HepG2 (cell line): ENCODE results near the gene ELL. TPM values are rescaled to one million over a fixed set of nuclear protein-coding genes. Genes with fewer than 3 reads are reported as not detected.

Source experiments
- AHR ChIP-seq: IDR thresholded peaks from 2 replicates; pipeline ENCODE4 v1.6.1; 2018; ENCODE audit warnings: missing genetic modification reagents, missing compliant biosample characterization
- FOXK1 ChIP-seq: sonication (generic); formaldehyde crosslinking; IDR thresholded peaks from 2 replicates; pipeline ENCODE4 v1.4.0; 2020; ENCODE audit warnings: low read depth, missing genetic modification reagents, borderline replicate concordance
- FOXO1 ChIP-seq: sonication (generic); formaldehyde crosslinking; IDR thresholded peaks from 2 replicates; pipeline ENCODE4 v1.4.0; 2020; ENCODE audit warnings: missing genetic modification reagents
- HMGXB4 ChIP-seq, 2 experiments: sonication (generic) in 1 of 2; formaldehyde crosslinking in 1 of 2; IDR thresholded peaks; 2 replicates each; pipeline versions ENCODE4 v1.4.0 to v1.6.1; 2018 to 2020; ENCODE audit warnings: missing genetic modification reagents in 2 of 2, borderline replicate concordance in 1 of 2, low read depth in 1 of 2, mild to moderate bottlenecking in 1 of 2, missing biosample characterization in 1 of 2
- IKZF4 ChIP-seq: sonication (generic); formaldehyde crosslinking; IDR thresholded peaks from 2 replicates; pipeline ENCODE4 v1.5.1; 2020; ENCODE audit warnings: borderline replicate concordance, mild to moderate bottlenecking, low read depth, missing genetic modification reagents; ENCODE audit errors: not compliant biosample characterization
- NBN ChIP-seq: fragments of 450-650 bp; conservative IDR thresholded peaks from 2 replicates; pipeline ENCODE4 v1.6.1; 2017
- PATZ1 ChIP-seq: sonication (generic); formaldehyde crosslinking; IDR thresholded peaks from 2 replicates; pipeline ENCODE4 v1.4.0; 2020; ENCODE audit warnings: missing genetic modification reagents
- POLR2G ChIP-seq: fragments of 200-400 bp; formaldehyde crosslinking; IDR thresholded peaks from 2 replicates; pipeline ENCODE4 v1.6.1; 2018; ENCODE audit warnings: mild to moderate bottlenecking, low read depth, low read length, moderate library complexity
- RBM22 ChIP-seq: fragments of 200-400 bp; formaldehyde crosslinking; optimal IDR thresholded peaks from 2 replicates; pipeline ENCODE3; 2017; ENCODE audit warnings: mild to moderate bottlenecking, low read length, moderate library complexity
- SP1 ChIP-seq, 2 experiments: fragments of 450-650 bp in 1 of 2; sonication (generic) in 1 of 2; formaldehyde crosslinking in 1 of 2; IDR thresholded peaks; 2 replicates each; pipeline versions ENCODE4 v1.4.0 to v1.6.1; 2016 to 2020; ENCODE audit warnings: missing genetic modification reagents in 1 of 2
- SP140L ChIP-seq: sonication (generic); formaldehyde crosslinking; IDR thresholded peaks from 2 replicates; pipeline ENCODE4 v1.4.0; 2020; ENCODE audit warnings: missing genetic modification reagents, borderline replicate concordance
- ZBED4 ChIP-seq: sonication (generic); formaldehyde crosslinking; IDR thresholded peaks from 2 replicates; pipeline ENCODE4 v1.4.0; 2020; ENCODE audit warnings: missing genetic modification reagents, borderline replicate concordance
- ZNF850 ChIP-seq: sonication (generic); formaldehyde crosslinking; conservative IDR thresholded peaks from 2 replicates; pipeline ENCODE4 v1.9.0; 2021; ENCODE audit warnings: mild to moderate bottlenecking, missing genetic modification reagents
- ZSCAN5A ChIP-seq: sonication (generic); formaldehyde crosslinking; IDR thresholded peaks from 2 replicates; pipeline ENCODE4 v1.8.0; 2022; ENCODE audit warnings: mild to moderate bottlenecking, missing genetic modification reagents, borderline replicate concordance
- ZXDC ChIP-seq: sonication (generic); formaldehyde crosslinking; IDR thresholded peaks from 2 replicates; pipeline ENCODE4 v1.5.0; 2020; ENCODE audit warnings: mild to moderate bottlenecking, missing genetic modification reagents
- polyA plus RNA-seq, 8 experiments: library from polyadenylated mRNA; depleted of rRNA in 3 of 8; stranded (reverse) in 7 of 8; unstranded in 1 of 8; fragments of >200 nt; fragmentation: Illumina TruSeq in 4 of 8; extraction: Trizol in 4 of 8; gene quantifications; 2 replicates each; pipeline versions ENCODE4 v1.2.1 to v1.2.3, GENCODE V29; 2011 to 2016; ENCODE audit warnings: low read depth in 4 of 8, missing spikeins in 1 of 8, mixed read lengths in 1 of 8; ENCODE audit not compliant: insufficient read depth in 1 of 8
- total RNA-seq, 5 experiments: library from RNA; depleted of rRNA; stranded (reverse); fragments of >200 nt; fragmentation: Illumina TruSeq; extraction: Trizol; gene quantifications; 2 replicates each; pipeline ENCODE4 v1.2.3, GENCODE V29; 2016; ENCODE audit warnings: low read depth in 1 of 5

The ELL gene
- total and polyA plus RNA-seq, 2 of the 13 experiments (the other 11 are each of a cell fraction or from before 2014, with no cell fraction given): 3.7 to 5.4 TPM

GRCh38 chr19:18417250-18418028 is 104.4 kb downstream of the ELL start (continued):
- TF ChIP-seq SP140L (no peak), FOXK1 (CRISPR knock-in tag) (peak; percentile 22; the same call in 1 of the 2 replicates), RBM22 (no peak), ZNF850 (no peak), PATZ1 (CRISPR knock-in tag) (peak; percentile 99), HMGXB4 (CRISPR knock-in tag; IDR thresholded peaks at IDR 0.05; ENCODE audit: borderline replicate concordance in 1 of 2, low read depth in 1 of 2) (0 out of 4 replicates have a peak, but pooled peaks of 1 of the 2 experiments have one; percentile 29), FOXO1 (CRISPR knock-in tag) (peak; percentile 9; the same call in 1 of the 2 replicates), SP1 (IDR thresholded peaks at IDR 0.05) (no peak), SP1 (CRISPR knock-in tag; IDR thresholded peaks at IDR 0.05) (peak; percentile 52; the same call in 1 of the 2 replicates), POLR2G (no peak; the same call in 1 of the 2 replicates), AHR (CRISPR knock-in tag) (no peak), ZSCAN5A (CRISPR knock-in tag) (no peak), NBN (no peak), ZBED4 (CRISPR knock-in tag) (peak; percentile 63; the same call in 1 of the 2 replicates), IKZF4 (CRISPR knock-in tag) (peak; percentile 59), ZXDC (0 out of 2 replicates have a peak, but pooled peaks have one; percentile 61)
